Frontal cortex (tissue), 4 donors: ENCODE data around the gene SCAMP2. TPM values are rescaled to one million over a fixed set of nuclear protein-coding genes. Genes with fewer than 3 reads are reported as not detected.

ENCODE experiments used
- DNase-seq, 2 donors: peaks; one replicate each; pipeline ENCODE4 v3.0.0; 2012; ENCODE audit warnings: low spot score in 2 of 2
- FAIRE-seq: peaks from 2 replicates; lab custom pipeline; 2012; peaks lifted over from hg19 to GRCh38; lab: Jason Lieb, UNC
- small RNA-seq: library from RNA; depleted of rRNA; stranded (forward); fragments of <200 nt; gene quantifications from one replicate; pipeline ENCODE3, GENCODE V24; 2014
- total RNA-seq: library from RNA; depleted of rRNA; stranded (reverse); fragments of >200 nt; gene quantifications from one replicate; pipeline ENCODE4 v1.2.3, GENCODE V29; 2014
- donor health status: control.
- donor health status: control.
- donor health status: control.

The SCAMP2 gene
- total RNA-seq, 1 donor from 2014 or later = 4.5 TPM

DNA sequence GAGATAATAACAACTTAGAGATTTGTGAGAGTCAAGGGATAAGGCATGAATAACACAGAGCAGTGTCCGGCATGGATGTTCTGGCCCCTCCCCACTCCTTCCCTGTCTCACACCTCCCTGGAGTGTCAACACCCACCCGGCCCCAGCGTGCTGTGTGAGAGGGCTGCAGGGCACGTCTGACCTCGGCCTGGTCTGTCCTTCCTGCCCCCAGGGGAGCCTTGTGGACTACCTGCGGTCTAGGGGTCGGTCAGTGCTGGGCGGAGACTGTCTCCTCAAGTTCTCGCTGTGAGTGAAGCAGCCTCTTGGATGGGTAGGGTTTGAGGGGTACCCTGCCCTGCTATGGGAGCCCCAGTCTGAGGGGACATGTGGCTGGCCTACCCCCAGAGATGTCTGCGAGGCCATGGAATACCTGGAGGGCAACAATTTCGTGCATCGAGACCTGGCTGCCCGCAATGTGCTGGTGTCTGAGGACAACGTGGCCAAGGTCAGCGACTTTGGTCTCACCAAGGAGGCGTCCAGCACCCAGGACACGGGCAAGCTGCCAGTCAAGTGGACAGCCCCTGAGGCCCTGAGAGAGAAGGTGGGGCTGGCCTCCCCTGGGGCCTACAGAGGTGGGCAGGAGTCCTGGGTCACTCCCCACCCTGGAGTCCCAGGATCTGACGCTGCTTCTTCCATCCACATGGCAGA, 71.7 kb downstream of the SCAMP2 start:
- FAIRE-seq = no peak

GRCh38 chr15:74800559-74801094, 72.5 kb downstream of the SCAMP2 start:
- no peak for FAIRE-seq
- no peak for DNase-seq

More for the DNA sequence above, 71.7 kb downstream of the SCAMP2 start:
- no peak for DNase-seq

DNA sequence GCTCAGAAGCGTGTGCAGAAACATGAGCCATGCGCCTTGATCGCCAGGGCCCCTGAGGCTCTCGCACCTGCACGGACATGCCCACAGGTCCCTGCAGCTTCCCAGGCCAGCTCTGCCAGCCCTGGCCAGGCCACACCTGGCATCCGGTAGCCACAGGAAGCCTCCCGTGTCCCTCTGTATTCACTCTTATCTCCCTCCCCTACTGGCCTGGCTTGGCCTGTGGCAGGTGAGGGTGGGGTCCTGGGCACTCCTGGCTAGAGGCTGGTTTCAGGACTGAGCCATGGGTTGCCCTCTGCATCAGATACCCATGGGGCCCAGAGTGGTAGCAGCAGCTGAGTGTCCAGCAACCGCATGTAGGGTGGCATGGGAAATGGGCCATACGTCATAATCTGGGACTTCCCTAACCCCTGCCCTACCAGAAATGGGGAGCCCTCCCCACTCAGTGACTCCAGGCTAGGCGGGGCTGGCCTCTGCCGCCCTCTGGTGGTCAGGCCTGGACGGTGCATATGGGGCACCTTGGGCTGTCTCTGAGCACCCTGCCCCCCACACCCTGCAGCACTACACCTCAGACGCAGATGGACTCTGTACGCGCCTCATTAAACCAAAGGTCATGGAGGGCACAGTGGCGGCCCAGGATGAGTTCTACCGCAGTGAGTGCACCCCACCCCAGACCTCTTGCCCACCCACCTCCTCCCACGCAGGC, 73.2 kb downstream of the SCAMP2 start:
- FAIRE-seq (no peak), DNase-seq (peak; percentile 86 to 97)

DNA sequence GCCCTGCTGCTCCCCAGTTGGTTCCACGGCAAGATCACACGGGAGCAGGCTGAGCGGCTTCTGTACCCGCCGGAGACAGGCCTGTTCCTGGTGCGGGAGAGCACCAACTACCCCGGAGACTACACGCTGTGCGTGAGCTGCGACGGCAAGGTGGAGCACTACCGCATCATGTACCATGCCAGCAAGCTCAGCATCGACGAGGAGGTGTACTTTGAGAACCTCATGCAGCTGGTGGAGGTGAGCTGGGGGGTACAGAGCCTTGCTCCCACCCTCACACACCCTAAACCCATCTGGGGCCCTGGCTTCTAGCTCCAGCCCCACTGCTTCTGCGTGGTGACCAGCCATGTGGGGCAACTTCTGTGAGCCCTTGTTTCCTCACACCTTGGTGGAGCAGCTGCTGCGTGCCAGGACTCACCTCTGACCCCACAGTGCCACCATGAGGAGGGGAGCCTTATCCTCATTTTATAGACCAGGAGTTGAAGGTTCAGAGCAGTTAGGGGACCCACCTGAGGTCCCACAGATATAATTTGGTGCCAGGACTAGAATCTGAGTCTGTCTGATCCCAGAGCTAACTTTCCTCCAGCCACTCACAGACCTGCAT, 73.8 kb downstream of the SCAMP2 start:
- no peak for FAIRE-seq

GRCh38 chr15:74798388-74799254, 74.5 kb downstream of the SCAMP2 start:
- no peak for FAIRE-seq
- no peak for DNase-seq

More for the DNA sequence above, 73.8 kb downstream of the SCAMP2 start:
- no peak for DNase-seq

DNA sequence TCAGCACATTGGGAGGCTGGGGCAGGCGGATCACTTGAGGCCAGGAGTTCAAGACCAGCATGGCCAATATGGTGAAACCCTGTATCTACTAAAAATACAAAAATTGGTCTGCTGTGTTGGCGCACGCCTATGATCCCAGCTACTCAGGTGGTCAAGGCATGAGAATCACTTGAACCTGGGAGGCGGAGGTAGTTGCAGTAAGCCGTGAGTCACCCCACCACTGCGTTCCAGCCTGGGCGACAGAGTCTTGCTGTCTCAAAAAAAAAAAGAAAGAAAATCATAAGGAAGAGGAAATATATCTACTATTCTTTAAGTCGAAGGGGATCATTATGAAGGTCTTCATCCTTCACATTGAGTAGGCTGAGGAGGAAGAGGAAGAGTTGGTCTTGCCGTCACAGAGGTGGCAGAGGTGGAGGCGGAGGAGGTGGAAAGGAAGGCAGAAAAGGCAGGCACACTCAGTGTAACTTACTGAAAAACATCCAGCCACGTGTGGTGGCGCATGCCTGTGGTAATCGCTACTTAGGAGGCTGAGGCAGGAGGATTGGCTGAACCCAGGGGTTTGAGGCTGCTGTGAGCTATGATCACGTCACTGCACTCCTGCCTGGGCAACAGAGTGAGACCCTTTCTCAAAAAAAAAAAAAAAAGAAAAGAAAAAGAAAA, 77.1 kb downstream of the SCAMP2 start:
- no peak for DNase-seq
- no peak for FAIRE-seq

DNA sequence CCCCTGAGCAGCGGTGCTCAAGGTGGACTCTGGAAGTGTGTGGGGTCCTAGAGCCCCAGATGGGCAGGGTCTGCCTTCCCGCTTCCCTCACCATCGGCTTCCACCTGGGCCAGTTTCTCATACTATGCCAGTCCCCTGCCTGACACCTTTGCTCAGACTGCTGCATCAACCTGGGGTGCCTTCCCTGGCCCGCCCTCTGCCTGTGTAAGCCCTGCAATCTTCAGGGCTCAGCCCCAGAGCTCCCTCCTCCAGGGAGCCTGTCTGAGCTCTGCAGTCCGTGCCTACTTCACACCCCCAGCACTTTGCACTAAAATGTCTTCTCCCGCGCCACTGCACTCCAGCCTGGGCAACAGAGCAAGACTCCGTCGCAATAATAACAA, 78.2 kb downstream of the SCAMP2 start:
- no peak for DNase-seq
- no peak for FAIRE-seq

GRCh38 chr15:74794248-74794969, 78.8 kb downstream of the SCAMP2 start:
- no peak for FAIRE-seq
- no peak for DNase-seq

Small RNA genes within 50 kb of the gene (small RNA-seq; reads per million reads assigned to genes)
- gene CPLX3 (not detected), gene MIR6882 (0.28 reads per million, percentile 10 among the genes with 10 or more reads in this experiment)

Other genes starting within 250 kb of the SCAMP2 start
- 12.2 TPM for gene EDC3, start 177.3 kb downstream of the SCAMP2 start, total RNA-seq
- gene CYP1A1, start 147.8 kb downstream of the SCAMP2 start, total RNA-seq = 0.41 TPM
- gene CYP1A2, start 124.5 kb downstream of the SCAMP2 start, total RNA-seq = not detected
- 26.5 TPM for gene CSK, start 91.3 kb downstream of the SCAMP2 start, total RNA-seq
- gene LMAN1L, start 60.5 kb downstream of the SCAMP2 start, total RNA-seq = not detected
- gene CPLX3, start 46.7 kb downstream of the SCAMP2 start, total RNA-seq = 0.82 TPM
- gene ULK3, start 30.2 kb downstream of the SCAMP2 start, total RNA-seq = 30.6 TPM
- gene MPI, start 16.7 kb upstream of the SCAMP2 start, total RNA-seq = 26.1 TPM
- gene FAM219B, start 33.5 kb upstream of the SCAMP2 start, total RNA-seq = 52.2 TPM
- 46.9 TPM for gene COX5A, start 64.7 kb upstream of the SCAMP2 start, total RNA-seq
- gene RPP25, start 83.4 kb upstream of the SCAMP2 start, total RNA-seq = 7.3 TPM
- gene SCAMP5, start 122.2 kb upstream of the SCAMP2 start, total RNA-seq = 42.8 TPM
- gene PPCDC, start 150.2 kb upstream of the SCAMP2 start, total RNA-seq = 3.7 TPM